HepG2 (cell line): ENCODE data around the gene RTP2. TPM values are rescaled to one million over a fixed set of nuclear protein-coding genes. Genes with fewer than 3 reads are reported as not detected.

Experiments used
- AKAP8 ChIP-seq: sonication (generic); formaldehyde crosslinking; IDR thresholded peaks from 2 replicates; pipeline ENCODE4 v1.5.1; 2020; ENCODE audit warnings: mild to moderate bottlenecking, missing genetic modification reagents
- CBFB ChIP-seq: sonication (generic); formaldehyde crosslinking; IDR thresholded peaks from 2 replicates; pipeline ENCODE4 v1.4.0; 2020; ENCODE audit warnings: missing genetic modification reagents
- EP300 ChIP-seq, 3 experiments: sonication (generic) in 1 of 3; formaldehyde crosslinking in 1 of 3; IDR thresholded peaks; 2 replicates each; pipeline versions ENCODE4 v1.5.1 to v1.6.1; 2011 to 2020; ENCODE audit warnings: low read depth in 2 of 3, low read length in 2 of 3, borderline replicate concordance in 1 of 3, improper control_type of control experiment in 1 of 3, mild to moderate bottlenecking in 1 of 3, missing genetic modification reagents in 1 of 3, moderate library complexity in 1 of 3
- MAFG ChIP-seq: sonication (generic); formaldehyde crosslinking; IDR thresholded peaks from 2 replicates; pipeline ENCODE4 v1.5.1; 2020; ENCODE audit warnings: mild to moderate bottlenecking, missing genetic modification reagents
- MEIS1 ChIP-seq: sonication (generic); formaldehyde crosslinking; IDR thresholded peaks from 2 replicates; pipeline ENCODE4 v1.9.0; 2021; ENCODE audit warnings: mild to moderate bottlenecking, missing genetic modification reagents, moderate library complexity, borderline replicate concordance
- PAF1 ChIP-seq: IDR thresholded peaks from 2 replicates; pipeline ENCODE4 v1.6.1; 2016; ENCODE audit warnings: missing genetic modification reagents, missing compliant biosample characterization
- PITX1 ChIP-seq: sonication (generic); formaldehyde crosslinking; IDR thresholded peaks from 2 replicates; pipeline ENCODE4 v1.5.1; 2020; ENCODE audit warnings: mild to moderate bottlenecking, missing genetic modification reagents
- SP2 ChIP-seq: sonication (generic); formaldehyde crosslinking; IDR thresholded peaks from 2 replicates; pipeline ENCODE4 v1.5.1; 2020; ENCODE audit warnings: mild to moderate bottlenecking, missing genetic modification reagents
- TEF ChIP-seq: sonication (generic); formaldehyde crosslinking; IDR thresholded peaks from 2 replicates; pipeline ENCODE4 v1.5.0; 2020; ENCODE audit warnings: missing genetic modification reagents
- ZBTB38 ChIP-seq: sonication (generic); formaldehyde crosslinking; IDR thresholded peaks from 2 replicates; pipeline ENCODE4 v1.5.1; 2020; ENCODE audit warnings: mild to moderate bottlenecking, missing genetic modification reagents
- ZNF121 ChIP-seq: sonication (generic); formaldehyde crosslinking; IDR thresholded peaks from 2 replicates; pipeline ENCODE4 v1.5.0; 2020; ENCODE audit warnings: mild to moderate bottlenecking, missing genetic modification reagents
- ZNF333 ChIP-seq: sonication (generic); formaldehyde crosslinking; IDR thresholded peaks from 2 replicates; pipeline ENCODE4 v1.4.0; 2020; ENCODE audit warnings: mild to moderate bottlenecking, missing genetic modification reagents, borderline replicate concordance
- ZNF572 ChIP-seq: sonication (generic); formaldehyde crosslinking; IDR thresholded peaks from 2 replicates; pipeline ENCODE4 v1.5.1; 2020; ENCODE audit warnings: mild to moderate bottlenecking, missing genetic modification reagents
- ZNF660 ChIP-seq: sonication (generic); formaldehyde crosslinking; IDR thresholded peaks from 2 replicates; pipeline ENCODE4 v1.5.1; 2020; ENCODE audit warnings: mild to moderate bottlenecking, low read depth, missing genetic modification reagents, borderline replicate concordance
- ZNF879 ChIP-seq: sonication (generic); formaldehyde crosslinking; IDR thresholded peaks from 2 replicates; pipeline ENCODE4 v1.8.1; 2023; ENCODE audit warnings: missing genetic modification reagents
- ZSCAN31 ChIP-seq: sonication (generic); formaldehyde crosslinking; IDR thresholded peaks from 2 replicates; pipeline ENCODE4 v1.5.0; 2020; ENCODE audit warnings: low read depth, mild to moderate bottlenecking, missing genetic modification reagents
- polyA plus RNA-seq, 8 experiments: library from polyadenylated mRNA; depleted of rRNA in 3 of 8; stranded (reverse) in 7 of 8; unstranded in 1 of 8; fragments of >200 nt; fragmentation: Illumina TruSeq in 4 of 8; extraction: Trizol in 4 of 8; gene quantifications; 2 replicates each; pipeline versions ENCODE4 v1.2.1 to v1.2.3, GENCODE V29; 2011 to 2016; ENCODE audit warnings: low read depth in 4 of 8, missing spikeins in 1 of 8, mixed read lengths in 1 of 8; ENCODE audit not compliant: insufficient read depth in 1 of 8
- total RNA-seq, 5 experiments: library from RNA; depleted of rRNA; stranded (reverse); fragments of >200 nt; fragmentation: Illumina TruSeq; extraction: Trizol; gene quantifications; 2 replicates each; pipeline ENCODE4 v1.2.3, GENCODE V29; 2016; ENCODE audit warnings: low read depth in 1 of 5
- TF ChIP-seq, protein P1 (sequence below): sonication (generic); formaldehyde crosslinking; IDR thresholded peaks from 2 replicates; pipeline ENCODE4 v1.9.0; 2021; ENCODE audit warnings: missing genetic modification reagents, borderline replicate concordance
- TF ChIP-seq, protein P2 (sequence below): sonication (generic); formaldehyde crosslinking; IDR thresholded peaks from 2 replicates; pipeline ENCODE4 v1.5.1; 2020; ENCODE audit warnings: missing genetic modification reagents, mild to moderate bottlenecking, borderline replicate concordance
- TF ChIP-seq, protein P3 (sequence below): sonication (generic); formaldehyde crosslinking; IDR thresholded peaks from 2 replicates; pipeline ENCODE4 v1.5.1; 2020; ENCODE audit warnings: missing genetic modification reagents, mild to moderate bottlenecking, borderline replicate concordance

RTP2 gene
- total and polyA plus RNA-seq, 2 of the 13 experiments (the other 11 are each of a cell fraction or from before 2014, with no cell fraction given) = not detected

GRCh38 chr3:187745201-187746058 lies 43.1 kb upstream of the RTP2 start, which contains the start of gene BCL6 (continued):
- TF ChIP-seq, protein P1, sequence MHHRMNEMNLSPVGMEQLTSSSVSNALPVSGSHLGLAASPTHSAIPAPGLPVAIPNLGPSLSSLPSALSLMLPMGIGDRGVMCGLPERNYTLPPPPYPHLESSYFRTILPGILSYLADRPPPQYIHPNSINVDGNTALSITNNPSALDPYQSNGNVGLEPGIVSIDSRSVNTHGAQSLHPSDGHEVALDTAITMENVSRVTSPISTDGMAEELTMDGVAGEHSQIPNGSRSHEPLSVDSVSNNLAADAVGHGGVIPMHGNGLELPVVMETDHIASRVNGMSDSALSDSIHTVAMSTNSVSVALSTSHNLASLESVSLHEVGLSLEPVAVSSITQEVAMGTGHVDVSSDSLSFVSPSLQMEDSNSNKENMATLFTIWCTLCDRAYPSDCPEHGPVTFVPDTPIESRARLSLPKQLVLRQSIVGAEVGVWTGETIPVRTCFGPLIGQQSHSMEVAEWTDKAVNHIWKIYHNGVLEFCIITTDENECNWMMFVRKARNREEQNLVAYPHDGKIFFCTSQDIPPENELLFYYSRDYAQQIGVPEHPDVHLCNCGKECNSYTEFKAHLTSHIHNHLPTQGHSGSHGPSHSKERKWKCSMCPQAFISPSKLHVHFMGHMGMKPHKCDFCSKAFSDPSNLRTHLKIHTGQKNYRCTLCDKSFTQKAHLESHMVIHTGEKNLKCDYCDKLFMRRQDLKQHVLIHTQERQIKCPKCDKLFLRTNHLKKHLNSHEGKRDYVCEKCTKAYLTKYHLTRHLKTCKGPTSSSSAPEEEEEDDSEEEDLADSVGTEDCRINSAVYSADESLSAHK (CRISPR knock-in tag) = no peak
- TF ChIP-seq MAFG (CRISPR knock-in tag) = no peak
- TF ChIP-seq CBFB (CRISPR knock-in tag) = no peak
- TF ChIP-seq ZSCAN31 (CRISPR knock-in tag) = peak; percentile 77
- TF ChIP-seq SP2 (CRISPR knock-in tag) = no peak
- no peak for TF ChIP-seq MEIS1 (CRISPR knock-in tag)
- TF ChIP-seq, protein P2, sequence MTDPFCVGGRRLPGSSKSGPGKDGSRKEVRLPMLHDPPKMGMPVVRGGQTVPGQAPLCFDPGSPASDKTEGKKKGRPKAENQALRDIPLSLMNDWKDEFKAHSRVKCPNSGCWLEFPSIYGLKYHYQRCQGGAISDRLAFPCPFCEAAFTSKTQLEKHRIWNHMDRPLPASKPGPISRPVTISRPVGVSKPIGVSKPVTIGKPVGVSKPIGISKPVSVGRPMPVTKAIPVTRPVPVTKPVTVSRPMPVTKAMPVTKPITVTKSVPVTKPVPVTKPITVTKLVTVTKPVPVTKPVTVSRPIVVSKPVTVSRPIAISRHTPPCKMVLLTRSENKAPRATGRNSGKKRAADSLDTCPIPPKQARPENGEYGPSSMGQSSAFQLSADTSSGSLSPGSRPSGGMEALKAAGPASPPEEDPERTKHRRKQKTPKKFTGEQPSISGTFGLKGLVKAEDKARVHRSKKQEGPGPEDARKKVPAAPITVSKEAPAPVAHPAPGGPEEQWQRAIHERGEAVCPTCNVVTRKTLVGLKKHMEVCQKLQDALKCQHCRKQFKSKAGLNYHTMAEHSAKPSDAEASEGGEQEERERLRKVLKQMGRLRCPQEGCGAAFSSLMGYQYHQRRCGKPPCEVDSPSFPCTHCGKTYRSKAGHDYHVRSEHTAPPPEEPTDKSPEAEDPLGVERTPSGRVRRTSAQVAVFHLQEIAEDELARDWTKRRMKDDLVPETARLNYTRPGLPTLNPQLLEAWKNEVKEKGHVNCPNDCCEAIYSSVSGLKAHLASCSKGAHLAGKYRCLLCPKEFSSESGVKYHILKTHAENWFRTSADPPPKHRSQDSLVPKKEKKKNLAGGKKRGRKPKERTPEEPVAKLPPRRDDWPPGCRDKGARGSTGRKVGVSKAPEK (CRISPR knock-in tag) = no peak
- TF ChIP-seq ZNF333 = peak; percentile 82; the same call in 1 of the 2 replicates
- no peak; the same call in 1 of the 2 replicates for TF ChIP-seq ZNF879 (CRISPR knock-in tag)
- 0 out of 2 replicates have a peak, but pooled peaks have one; percentile 62 for TF ChIP-seq ZNF572 (CRISPR knock-in tag)
- TF ChIP-seq, protein P3, sequence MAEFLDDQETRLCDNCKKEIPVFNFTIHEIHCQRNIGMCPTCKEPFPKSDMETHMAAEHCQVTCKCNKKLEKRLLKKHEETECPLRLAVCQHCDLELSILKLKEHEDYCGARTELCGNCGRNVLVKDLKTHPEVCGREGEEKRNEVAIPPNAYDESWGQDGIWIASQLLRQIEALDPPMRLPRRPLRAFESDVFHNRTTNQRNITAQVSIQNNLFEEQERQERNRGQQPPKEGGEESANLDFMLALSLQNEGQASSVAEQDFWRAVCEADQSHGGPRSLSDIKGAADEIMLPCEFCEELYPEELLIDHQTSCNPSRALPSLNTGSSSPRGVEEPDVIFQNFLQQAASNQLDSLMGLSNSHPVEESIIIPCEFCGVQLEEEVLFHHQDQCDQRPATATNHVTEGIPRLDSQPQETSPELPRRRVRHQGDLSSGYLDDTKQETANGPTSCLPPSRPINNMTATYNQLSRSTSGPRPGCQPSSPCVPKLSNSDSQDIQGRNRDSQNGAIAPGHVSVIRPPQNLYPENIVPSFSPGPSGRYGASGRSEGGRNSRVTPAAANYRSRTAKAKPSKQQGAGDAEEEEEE = no peak
- TF ChIP-seq ZNF121 (CRISPR knock-in tag) = no peak
- no peak; the same call in 1 of the 2 replicates for TF ChIP-seq PAF1 (CRISPR knock-in tag)
- TF ChIP-seq AKAP8 = no peak
- TF ChIP-seq ZBTB38 = no peak
- peak; percentile 64 to 69; a peak in 3 of 4 replicates for TF ChIP-seq EP300 (IDR thresholded peaks at IDR 0.05; ENCODE audit: low read depth in 2 of 2, low read length in 2 of 2)
- peak; percentile 59 for TF ChIP-seq EP300 (CRISPR knock-in tag; IDR thresholded peaks at IDR 0.05; ENCODE audit: borderline replicate concordance)
- TF ChIP-seq TEF = peak; percentile 84; the same call in 1 of the 2 replicates
- TF ChIP-seq ZNF660 (CRISPR knock-in tag) = no peak
- TF ChIP-seq PITX1 (CRISPR knock-in tag) = no peak
